Measurements from ENCODE around the gene PTK6.

DNA sequence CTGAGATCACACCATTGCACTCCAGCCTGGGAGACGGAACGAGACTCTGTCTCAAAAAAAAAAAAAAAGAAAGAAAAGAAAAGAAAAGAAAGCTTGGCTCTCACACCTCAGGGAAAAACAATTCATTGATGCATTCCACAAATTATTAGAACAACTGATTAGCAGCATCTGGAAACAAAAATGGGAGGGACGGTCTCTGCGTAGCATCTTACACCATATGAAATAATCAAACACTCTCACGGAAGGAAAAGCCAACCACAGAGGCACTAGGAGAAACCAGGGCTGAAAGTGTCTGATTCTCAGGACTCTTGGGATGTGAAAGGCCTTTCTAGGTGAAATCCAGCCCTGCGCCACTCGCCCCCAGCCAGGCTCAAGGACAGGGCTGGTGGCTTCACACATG is 39.1 kb upstream of the PTK6 start:
- no peak for TF ChIP-seq ISL1 (CRISPR knock-in tag; IDR thresholded peaks at IDR 0.05)
- no peak for TF ChIP-seq ESRRG (CRISPR knock-in tag; IDR thresholded peaks at IDR 0.05)
- no peak for TF ChIP-seq PATZ1 (CRISPR knock-in tag; IDR thresholded peaks at IDR 0.05; ENCODE audit: borderline replicate concordance)
- TF ChIP-seq ZC3H10 (CRISPR knock-in tag; IDR thresholded peaks at IDR 0.05), result no peak
- no peak for TF ChIP-seq SNAI2 (CRISPR knock-in tag; IDR thresholded peaks at IDR 0.05)
- no peak for TF ChIP-seq ZFP30 (CRISPR knock-in tag; IDR thresholded peaks at IDR 0.05)
- no peak for TF ChIP-seq CREB5 (CRISPR knock-in tag; IDR thresholded peaks at IDR 0.05; ENCODE audit: low read depth)
- TF ChIP-seq TCF4 (CRISPR knock-in tag; IDR thresholded peaks at IDR 0.05; ENCODE audit: borderline replicate concordance), result no peak
- TF ChIP-seq ARNTL (CRISPR knock-in tag; IDR thresholded peaks at IDR 0.05; ENCODE audit: borderline replicate concordance, low read depth), result no peak
- TF ChIP-seq TOX (CRISPR knock-in tag; IDR thresholded peaks at IDR 0.05; ENCODE audit: borderline replicate concordance), result no peak
- TF ChIP-seq BACH2 (CRISPR knock-in tag; IDR thresholded peaks at IDR 0.05; ENCODE audit: borderline replicate concordance), result no peak
- TF ChIP-seq ZFP3 (CRISPR knock-in tag; IDR thresholded peaks at IDR 0.05), result no peak
- TF ChIP-seq OSR1 (CRISPR knock-in tag; IDR thresholded peaks at IDR 0.05), result no peak
- TF ChIP-seq, protein P1, sequence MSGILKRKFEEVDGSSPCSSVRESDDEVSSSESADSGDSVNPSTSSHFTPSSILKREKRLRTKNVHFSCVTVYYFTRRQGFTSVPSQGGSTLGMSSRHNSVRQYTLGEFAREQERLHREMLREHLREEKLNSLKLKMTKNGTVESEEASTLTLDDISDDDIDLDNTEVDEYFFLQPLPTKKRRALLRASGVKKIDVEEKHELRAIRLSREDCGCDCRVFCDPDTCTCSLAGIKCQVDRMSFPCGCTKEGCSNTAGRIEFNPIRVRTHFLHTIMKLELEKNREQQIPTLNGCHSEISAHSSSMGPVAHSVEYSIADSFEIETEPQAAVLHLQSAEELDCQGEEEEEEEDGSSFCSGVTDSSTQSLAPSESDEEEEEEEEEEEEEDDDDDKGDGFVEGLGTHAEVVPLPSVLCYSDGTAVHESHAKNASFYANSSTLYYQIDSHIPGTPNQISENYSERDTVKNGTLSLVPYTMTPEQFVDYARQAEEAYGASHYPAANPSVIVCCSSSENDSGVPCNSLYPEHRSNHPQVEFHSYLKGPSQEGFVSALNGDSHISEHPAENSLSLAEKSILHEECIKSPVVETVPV (CRISPR knock-in tag; IDR thresholded peaks at IDR 0.05), result no peak
